ENCODE results near the gene DCLRE1A. TPM values are rescaled to one million over a fixed set of nuclear protein-coding genes. Genes with fewer than 3 reads are reported as not detected.
"Not testable (repeated sequence)": the region's sequence is repeated elsewhere in the genome, so short reads cannot be mapped to it uniquely, and the experiment has no call there.

The DCLRE1A gene
- total RNA-seq, 4 donors from 2014 or later, result 2.2 to 5.6 (median 4.7) TPM

DNA sequence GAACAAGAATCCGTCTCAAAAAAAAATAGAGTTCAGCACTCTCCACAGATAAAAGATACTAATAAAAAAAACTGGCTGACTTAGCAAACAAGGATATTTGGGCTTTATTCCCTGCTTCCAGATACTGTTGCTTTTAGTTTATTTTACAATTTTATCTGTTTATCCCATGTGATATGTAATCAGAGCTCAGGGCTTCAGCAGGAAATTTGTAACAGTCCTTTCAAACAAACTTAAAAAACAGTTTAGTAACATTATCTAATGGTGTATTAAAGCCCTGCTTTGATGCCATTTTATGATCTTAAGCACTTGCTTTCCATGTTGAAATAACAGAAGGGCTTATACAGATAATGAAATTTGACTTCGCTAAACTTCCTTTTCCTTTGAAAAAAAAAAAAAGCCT, 28.1 kb downstream of the DCLRE1A start:
- WGBS, 2 donors, result 64 to 81% methylated on average over 2 of the region's 2 CpGs
- Histone ChIP-seq H3K27ac (no peak overlapping the region), H3K9me3 (no peaks in the 10 kb centered on the region), H3K27me3 (no peaks in the 10 kb centered on the region), H3K4me1 (no peaks in the 10 kb centered on the region), H3K4me3 (no peak overlapping the region), H3K36me3 (no peaks in the 10 kb centered on the region)
- DNase-seq, result no peak
- intact Hi-C loops (cut with DNase I), result no loop called here
- TF ChIP-seq, protein P1, sequence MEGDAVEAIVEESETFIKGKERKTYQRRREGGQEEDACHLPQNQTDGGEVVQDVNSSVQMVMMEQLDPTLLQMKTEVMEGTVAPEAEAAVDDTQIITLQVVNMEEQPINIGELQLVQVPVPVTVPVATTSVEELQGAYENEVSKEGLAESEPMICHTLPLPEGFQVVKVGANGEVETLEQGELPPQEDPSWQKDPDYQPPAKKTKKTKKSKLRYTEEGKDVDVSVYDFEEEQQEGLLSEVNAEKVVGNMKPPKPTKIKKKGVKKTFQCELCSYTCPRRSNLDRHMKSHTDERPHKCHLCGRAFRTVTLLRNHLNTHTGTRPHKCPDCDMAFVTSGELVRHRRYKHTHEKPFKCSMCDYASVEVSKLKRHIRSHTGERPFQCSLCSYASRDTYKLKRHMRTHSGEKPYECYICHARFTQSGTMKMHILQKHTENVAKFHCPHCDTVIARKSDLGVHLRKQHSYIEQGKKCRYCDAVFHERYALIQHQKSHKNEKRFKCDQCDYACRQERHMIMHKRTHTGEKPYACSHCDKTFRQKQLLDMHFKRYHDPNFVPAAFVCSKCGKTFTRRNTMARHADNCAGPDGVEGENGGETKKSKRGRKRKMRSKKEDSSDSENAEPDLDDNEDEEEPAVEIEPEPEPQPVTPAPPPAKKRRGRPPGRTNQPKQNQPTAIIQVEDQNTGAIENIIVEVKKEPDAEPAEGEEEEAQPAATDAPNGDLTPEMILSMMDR (IDR thresholded peaks at IDR 0.05), result no peak
- TF ChIP-seq POLR2A (IDR thresholded peaks at IDR 0.05), result no peak

DNA sequence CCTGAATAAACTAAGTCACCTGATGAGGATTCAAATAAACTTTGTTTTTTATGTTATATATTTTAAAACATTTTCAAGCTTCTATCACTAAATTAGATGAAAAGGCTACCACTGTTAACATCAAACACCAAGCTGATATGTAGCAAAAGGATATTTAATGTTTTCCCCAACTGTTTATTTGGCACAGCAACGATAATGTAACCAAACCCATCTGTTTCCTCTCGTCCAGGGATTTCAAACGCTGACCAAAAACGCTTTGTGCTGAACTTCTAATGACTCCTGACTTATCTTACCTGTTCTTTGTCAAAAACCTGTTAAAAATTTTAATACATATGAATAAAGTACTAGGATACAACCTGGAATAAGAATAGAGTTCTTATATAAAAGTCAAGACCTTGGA, 30.5 kb downstream of the DCLRE1A start:
- H3K9me3 ChIP-seq, result no peaks in the 10 kb centered on the region
- WGBS, 2 donors, result 42 to 58% methylated on average over 4 of the region's 4 CpGs
- no peaks in the 10 kb centered on the region for H3K36me3 ChIP-seq
- no peak overlapping the region for H3K4me3 ChIP-seq
- no peak for TF ChIP-seq POLR2A (IDR thresholded peaks at IDR 0.05)
- TF ChIP-seq, protein P1 (IDR thresholded peaks at IDR 0.05), result no peak
- DNase-seq, result no peak
- no peaks in the 10 kb centered on the region for H3K27me3 ChIP-seq
- no peak overlapping the region for H3K27ac ChIP-seq
- intact Hi-C loops (cut with DNase I), result no loop called here
- no peaks in the 10 kb centered on the region for H3K4me1 ChIP-seq

DNA sequence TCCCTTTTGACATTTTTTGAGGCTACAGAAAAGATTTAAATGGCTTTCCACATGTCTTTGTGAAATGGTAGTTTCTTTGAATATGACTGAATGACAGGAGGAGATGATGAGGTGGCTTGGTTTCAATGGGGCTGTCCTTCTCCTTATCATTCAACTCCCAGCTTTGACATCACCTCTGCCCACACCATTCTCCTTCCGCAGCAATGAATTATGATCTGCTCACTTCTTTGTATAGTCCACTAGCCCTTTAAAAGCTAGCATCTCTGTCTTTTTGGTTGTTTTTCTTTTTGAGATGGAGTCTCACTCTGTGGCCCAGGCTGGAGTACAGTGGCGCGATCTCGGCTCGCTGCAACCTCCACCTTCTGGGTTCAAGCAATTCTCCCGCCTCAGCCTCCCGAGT, 31.7 kb downstream of the DCLRE1A start:
- Histone ChIP-seq H3K4me3 (no peak overlapping the region), H3K4me1 (no peaks in the 10 kb centered on the region), H3K27me3 (no peaks in the 10 kb centered on the region), H3K9me3 (no peaks in the 10 kb centered on the region), H3K27ac (no peak overlapping the region), H3K36me3 (no peaks in the 10 kb centered on the region)
- no peak for TF ChIP-seq POLR2A (IDR thresholded peaks at IDR 0.05)
- TF ChIP-seq, protein P1 (IDR thresholded peaks at IDR 0.05), result no peak
- intact Hi-C loops (cut with DNase I), result no loop called here
- 94 to 96% methylated on average over 5 to 7 of the region's 7 CpGs for WGBS, 2 donors
- no peak for DNase-seq

DNA sequence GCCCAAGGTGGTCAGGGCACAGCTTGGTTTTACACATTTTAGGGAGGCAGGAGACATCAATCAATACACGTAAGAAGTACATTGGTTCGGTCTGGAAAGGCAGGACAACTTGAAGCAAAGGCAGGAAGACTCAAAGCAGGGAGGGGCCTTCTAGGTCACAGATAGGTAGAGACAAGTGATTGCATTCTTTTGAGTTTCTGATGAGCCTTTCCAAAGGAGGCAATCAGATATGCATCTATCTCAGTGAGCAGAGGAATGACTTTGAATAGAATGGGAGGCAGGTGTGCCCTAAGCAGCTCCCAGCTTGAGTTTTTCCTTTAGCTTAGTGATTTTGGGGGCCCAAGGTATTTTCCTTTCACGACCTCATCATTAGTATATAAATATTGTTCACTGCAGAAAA, 32.6 kb downstream of the DCLRE1A start:
- H3K27me3 ChIP-seq; H3K9me3 ChIP-seq; H3K4me1 ChIP-seq; H3K27ac ChIP-seq; H3K36me3 ChIP-seq; H3K4me3 ChIP-seq; intact Hi-C loops (cut with DNase I); DNase-seq: not testable (repeated sequence)
- 60 to 81% methylated on average over 3 of the region's 3 CpGs for WGBS, 2 donors

DNA sequence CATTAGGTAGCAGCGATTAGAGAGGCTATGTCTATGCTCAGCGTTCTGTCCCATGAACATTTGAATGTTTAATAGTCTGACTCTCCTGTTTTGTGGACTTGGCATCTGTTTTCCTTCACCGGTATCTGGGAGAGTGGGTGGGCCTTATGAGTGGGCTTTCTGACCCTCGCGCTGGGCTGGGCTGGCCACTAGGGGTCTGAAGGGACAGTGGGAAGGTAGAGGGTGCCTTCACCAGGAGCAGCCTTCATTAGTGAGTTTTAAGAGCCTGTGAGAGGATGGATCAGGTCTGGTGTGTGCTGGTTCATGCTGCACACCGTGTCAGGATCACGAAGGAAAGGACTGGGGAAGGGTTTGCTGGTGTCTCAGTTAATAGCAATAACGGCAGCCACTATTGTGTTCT, 33.4 kb downstream of the DCLRE1A start:
- H3K9me3 ChIP-seq, result no peaks in the 10 kb centered on the region
- no peak overlapping the region for H3K27ac ChIP-seq
- WGBS, 2 donors, result 58 to 74% methylated on average over 7 to 8 of the region's 8 CpGs
- no peak overlapping the region for H3K4me3 ChIP-seq
- DNase-seq, result no peak
- intact Hi-C loops (cut with DNase I), result no loop called here
- no peak for TF ChIP-seq POLR2A (IDR thresholded peaks at IDR 0.05)
- TF ChIP-seq, protein P1 (IDR thresholded peaks at IDR 0.05), result no peak
- H3K36me3 ChIP-seq, result no peaks in the 10 kb centered on the region
- H3K4me1 ChIP-seq, result no peaks in the 10 kb centered on the region
- H3K27me3 ChIP-seq, result no peaks in the 10 kb centered on the region

DNA sequence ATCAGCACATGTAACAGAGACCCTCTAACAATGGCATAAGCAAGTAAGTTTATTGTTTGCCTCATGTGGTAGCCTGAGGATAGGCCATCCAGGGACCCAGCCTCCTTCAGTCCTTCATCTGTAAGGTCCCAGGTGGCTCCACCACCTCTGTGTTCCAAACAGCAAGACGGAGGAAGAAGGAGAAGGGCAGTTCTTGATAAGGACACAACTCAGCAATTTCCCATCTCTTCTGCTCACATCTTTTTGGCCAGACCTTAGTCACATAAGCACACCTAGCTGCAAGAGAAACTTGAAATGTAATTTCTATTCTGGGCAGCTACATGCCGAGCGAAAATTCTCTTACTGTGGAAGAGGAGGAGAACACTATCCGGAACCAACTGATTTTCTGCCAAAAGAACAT, 33.9 kb downstream of the DCLRE1A start:
- TF ChIP-seq POLR2A (IDR thresholded peaks at IDR 0.05), result no peak
- TF ChIP-seq, protein P1 (IDR thresholded peaks at IDR 0.05), result no peak
- H3K9me3 ChIP-seq, result no peaks in the 10 kb centered on the region
- no peaks in the 10 kb centered on the region for H3K27me3 ChIP-seq
- 85 to 90% methylated on average over 4 of the region's 4 CpGs for WGBS, 2 donors
- H3K4me1 ChIP-seq, result no peaks in the 10 kb centered on the region
- H3K27ac ChIP-seq, result no peak overlapping the region
- intact Hi-C loops (cut with DNase I), result no loop called here
- no peak overlapping the region for H3K4me3 ChIP-seq
- H3K36me3 ChIP-seq, result no peaks in the 10 kb centered on the region
- no peak for DNase-seq

DNA sequence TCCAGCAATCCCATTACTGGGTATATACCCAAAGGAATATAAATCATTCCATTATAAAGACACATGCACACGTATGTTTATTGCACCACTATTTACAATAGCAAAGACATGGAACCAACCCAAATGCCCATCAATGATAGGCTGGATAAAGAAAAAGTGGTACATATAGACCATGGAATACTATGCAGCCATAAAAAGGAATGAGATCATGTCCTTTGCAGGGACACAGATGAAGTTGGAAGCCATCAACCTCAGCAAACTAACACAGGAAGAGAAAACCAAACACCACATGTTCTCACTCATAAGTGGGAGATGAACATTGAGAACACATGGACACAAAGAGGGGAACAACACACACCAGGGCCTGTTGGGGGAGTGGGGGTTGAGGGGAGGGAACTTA, 39.2 kb downstream of the DCLRE1A start:
- intact Hi-C loops (cut with DNase I); H3K4me1 ChIP-seq; DNase-seq; H3K36me3 ChIP-seq; H3K27ac ChIP-seq; H3K9me3 ChIP-seq; H3K4me3 ChIP-seq; H3K27me3 ChIP-seq: not testable (repeated sequence)
- 88 to 93% methylated on average over 1 of the region's 1 CpG for WGBS, 2 donors

Data from esophagus squamous epithelium (tissue), 5 donors.